Measurements from ENCODE around the gene C4orf50.
A peak's percentile ranks its signal among the peaks of the same experiment; 100 is the strongest.

The C4orf50 gene

DNA sequence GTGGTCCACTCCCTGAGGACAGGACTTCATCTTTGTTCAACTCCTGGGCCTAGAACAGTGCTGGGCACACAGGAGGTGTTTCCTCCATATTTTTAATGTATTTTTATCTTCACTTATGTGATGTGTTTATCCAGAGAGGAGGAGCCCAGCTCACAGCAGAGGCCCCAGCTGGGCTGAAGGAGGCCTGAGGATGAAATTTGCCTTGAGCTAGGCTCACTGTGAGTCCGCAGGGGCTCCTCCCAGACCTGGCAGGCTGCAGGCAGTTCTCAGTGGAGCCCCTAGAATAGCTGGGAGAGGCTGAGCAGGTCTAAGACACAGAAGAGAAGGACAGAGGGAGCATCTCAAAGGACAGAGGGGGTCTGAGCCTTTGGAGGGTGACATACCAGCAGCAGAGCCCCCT, 26.8 kb downstream of the C4orf50 start:
- DNase-seq = no peak

DNA sequence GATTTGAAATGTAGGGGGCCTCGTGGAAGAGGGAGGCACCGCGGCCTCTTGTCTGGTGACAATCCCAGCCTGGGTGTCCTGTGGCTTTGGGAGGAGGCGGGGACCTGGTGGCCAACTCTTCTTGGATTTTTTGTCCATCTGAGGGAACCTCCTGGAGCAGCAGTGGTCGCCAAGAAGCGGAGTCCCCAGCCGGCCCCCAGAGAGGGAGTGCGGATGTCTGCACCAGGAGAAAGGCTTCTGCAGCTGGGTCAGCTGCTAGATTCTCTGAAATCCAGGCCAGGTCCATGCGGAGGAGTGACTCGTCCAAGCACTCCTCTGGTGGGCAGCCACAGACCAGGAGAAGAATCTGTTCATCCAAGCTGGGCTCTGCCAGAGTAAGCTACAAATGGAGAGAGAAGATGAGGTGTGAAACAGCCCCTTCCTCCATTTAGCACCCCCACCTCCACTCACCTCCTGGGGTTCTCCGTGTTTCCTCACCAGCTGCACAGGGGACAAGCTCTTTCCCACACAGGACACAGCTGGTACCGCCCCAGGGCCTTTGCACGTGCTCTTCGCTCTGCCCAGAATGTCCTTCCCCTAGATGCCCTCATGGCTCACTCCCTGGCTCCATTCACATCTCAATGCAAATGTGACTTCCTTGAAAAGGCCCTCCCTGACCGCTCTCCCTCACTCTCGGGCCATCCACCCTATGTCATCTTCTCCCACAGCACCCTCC, 27.6 kb downstream of the C4orf50 start:
- no peak for DNase-seq

- DNase-seq = no peak
Measured at GRCh38 chr4:5989236-5990225, 28.7 kb downstream of the C4orf50 start.

- DNase-seq = no peak
Measured at GRCh38 chr4:5988086-5988845, 30.0 kb downstream of the C4orf50 start.

- DNase-seq = no peak
Measured at GRCh38 chr4:5984843-5985242, 33.4 kb downstream of the C4orf50 start.

GRCh38 chr4:5982156-5982973, 35.9 kb downstream of the C4orf50 start:
- DNase-seq = no peak

DNA sequence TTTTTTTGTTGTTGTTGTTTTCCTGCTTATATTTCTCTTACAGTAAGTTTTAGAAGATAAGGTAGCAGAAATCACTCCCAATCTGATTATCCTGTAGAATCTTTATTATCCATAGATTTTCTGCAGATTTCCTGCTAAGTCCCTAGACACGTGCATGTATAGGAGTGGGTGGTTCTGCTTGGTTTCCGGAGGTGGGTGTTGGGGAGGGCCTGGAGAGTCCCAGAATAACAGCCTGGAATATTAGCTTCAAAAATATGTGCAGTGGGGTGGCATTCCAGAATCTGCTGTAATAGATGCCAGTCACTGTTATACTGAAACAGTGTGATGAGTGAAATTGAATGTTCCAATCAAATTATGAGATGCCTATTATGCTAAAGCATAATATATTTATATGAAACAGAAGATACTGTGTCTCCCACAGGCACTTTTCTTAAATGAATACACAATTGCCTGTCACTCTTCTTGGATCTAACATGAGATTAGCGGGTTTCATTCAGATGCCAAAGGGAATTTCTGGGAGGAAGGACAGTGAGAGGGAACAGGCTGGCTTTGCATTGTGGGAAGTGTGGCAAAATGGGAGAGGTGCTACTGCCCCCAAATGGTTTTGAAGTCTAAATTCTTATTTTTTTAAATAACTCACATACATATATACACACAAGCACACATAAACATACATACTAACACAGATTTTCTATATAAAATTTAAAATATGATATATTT, 37.6 kb downstream of the C4orf50 start:
- peak in 1 of 2 experiments; percentile 48 for DNase-seq

- DNase-seq = peak in 1 of 2 experiments; percentile 69
Measured at GRCh38 chr4:5979981-5980380, 38.2 kb downstream of the C4orf50 start.

- DNase-seq = no peak
Measured at GRCh38 chr4:5976921-5977320, 41.3 kb downstream of the C4orf50 start.

DNA sequence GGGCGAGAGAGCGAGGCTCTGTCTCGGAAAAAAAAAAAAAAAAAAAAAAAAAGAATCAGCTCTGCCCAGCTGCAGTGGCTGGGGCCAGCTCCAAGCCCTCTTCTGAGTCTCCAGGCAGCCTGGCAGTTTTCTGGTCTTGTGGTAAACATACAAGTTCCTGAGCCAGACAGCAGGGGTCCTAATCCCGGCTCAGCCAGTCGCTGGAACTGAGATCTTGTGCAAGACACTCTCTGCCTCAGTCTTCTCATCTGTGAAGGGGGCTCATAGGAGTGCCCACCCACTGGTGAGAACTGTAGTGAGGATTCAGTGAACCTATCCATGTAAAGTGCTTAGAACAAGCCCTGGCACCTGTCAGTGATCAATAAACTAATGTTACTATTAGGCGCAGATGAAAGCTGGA, 41.8 kb downstream of the C4orf50 start:
- DNase-seq = no peak

GRCh38 chr4:5974321-5974720, 43.9 kb downstream of the C4orf50 start:
- no peak for DNase-seq

GRCh38 chr4:5973486-5974220, 44.6 kb downstream of the C4orf50 start:
- DNase-seq = no peak

- DNase-seq = no peak
Measured at GRCh38 chr4:5973033-5973432, 45.2 kb downstream of the C4orf50 start.

DNA sequence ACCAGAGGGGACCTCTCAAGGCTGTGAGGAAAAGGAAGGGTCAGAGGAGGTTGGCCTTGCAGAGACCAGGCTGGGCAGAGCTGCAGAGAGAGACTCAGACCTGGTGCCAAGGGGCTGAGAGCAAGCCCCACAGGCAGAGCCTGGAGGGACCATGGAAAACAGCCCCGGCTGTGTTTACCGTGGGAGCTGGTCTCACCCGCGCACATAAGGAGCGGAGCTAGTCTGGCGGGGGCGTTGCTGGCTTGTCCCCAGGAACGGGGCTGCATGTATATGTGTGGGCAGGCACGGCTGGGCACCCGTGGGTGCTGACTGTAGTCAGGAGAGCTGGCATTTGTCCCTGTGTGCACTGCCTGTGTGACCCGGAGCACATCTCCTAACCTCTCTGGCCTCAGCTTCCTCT, 45.7 kb downstream of the C4orf50 start:
- no peak for DNase-seq

DNA sequence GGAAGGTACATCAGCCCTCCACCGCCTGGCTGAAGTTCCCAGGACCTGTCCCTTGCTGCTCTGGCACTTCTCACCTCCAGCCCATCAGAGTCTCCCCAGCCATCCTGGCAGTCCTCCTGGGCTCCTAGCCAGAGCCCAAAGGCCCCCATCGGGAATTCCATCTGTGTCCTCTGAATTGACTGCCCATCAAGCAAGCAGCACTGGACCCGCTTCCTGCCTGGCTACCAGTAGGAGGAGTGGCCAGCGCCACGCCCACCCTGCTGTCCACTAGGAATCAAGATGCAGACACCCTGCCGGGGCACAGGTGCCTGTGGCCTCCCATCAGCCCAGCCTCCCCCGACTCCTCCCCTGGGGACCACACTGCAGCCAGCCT, 47.2 kb downstream of the C4orf50 start:
- no peak for DNase-seq

- DNase-seq = no peak
Measured at GRCh38 chr4:5970381-5971077, 47.7 kb downstream of the C4orf50 start.

DNA sequence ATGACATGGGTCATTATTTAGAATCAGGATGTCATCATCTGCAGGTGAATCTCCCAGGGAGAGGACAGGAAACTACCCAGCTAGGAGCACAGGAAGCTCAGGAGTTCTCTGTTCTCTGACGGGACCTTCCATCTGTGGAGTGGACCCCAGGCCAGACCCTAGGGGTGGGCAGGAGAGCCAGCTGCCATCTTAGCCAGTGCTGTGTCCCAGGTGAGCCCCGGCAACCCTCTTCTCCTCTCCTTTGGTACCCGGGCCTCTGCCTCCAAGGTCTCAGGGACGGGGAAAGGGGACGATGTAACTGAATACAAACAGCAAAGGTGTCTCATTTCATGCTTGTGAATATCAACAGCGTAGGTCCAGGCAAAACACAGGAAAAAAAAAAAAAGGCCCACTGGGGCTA, 48.5 kb downstream of the C4orf50 start:
- DNase-seq = no peak

- DNase-seq = no peak
Measured at GRCh38 chr4:5969336-5969735, 48.9 kb downstream of the C4orf50 start.

DNA sequence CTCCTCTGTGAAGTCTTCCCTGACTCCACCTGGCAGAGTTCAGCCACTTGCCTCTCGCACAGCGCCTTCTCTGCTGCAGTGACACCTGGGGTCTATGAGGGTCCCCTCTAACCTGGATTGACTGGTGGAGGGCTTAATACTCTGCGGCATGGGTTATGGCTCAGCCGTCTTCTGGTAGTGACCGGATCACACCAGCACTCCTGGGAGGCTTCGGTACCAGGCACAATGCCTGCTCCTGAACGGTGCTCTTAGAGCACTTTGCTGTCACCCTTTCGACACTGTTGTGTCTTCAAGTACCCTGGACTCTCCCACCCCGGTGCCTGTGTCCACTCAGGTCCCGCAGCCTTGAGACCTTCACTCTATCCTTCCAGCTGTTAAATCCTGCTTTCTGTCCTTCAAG, 50.0 kb downstream of the C4orf50 start:
- no peak for DNase-seq

- DNase-seq = no peak
Measured at GRCh38 chr4:5967783-5968182, 50.4 kb downstream of the C4orf50 start.
